Measurements from ENCODE around the gene NDUFA7. TPM values are rescaled to one million over a fixed set of nuclear protein-coding genes. Genes with fewer than 3 reads are reported as not detected.

Gene NDUFA7
- total and polyA plus RNA-seq, 2 of the 13 experiments (the other 11 are each of a cell fraction or from before 2014, with no cell fraction given) = 64.5 to 71.5 TPM

- no peak for TF ChIP-seq TFDP1 (CRISPR knock-in tag; IDR thresholded peaks at IDR 0.05; ENCODE audit: borderline replicate concordance)
These were observed 16.6 kb upstream of the NDUFA7 start (continued) for GRCh38 chr19:8337728-8338127.

- DNase-seq (ENCODE audit: low spot score) = no peak
- no peak overlapping the region for H3K9ac ChIP-seq (ENCODE audit: insufficient read depth, low read depth, low read length)
- H3K9me3 ChIP-seq (ENCODE audit: low read length) = no peaks in the 10 kb centered on the region
- TF ChIP-seq ZSCAN22 (CRISPR knock-in tag; IDR thresholded peaks at IDR 0.05) = no peak
- no peak for TF ChIP-seq ZNF644 (CRISPR knock-in tag; IDR thresholded peaks at IDR 0.05; ENCODE audit: low read depth)
- no peak for TF ChIP-seq NFIB (CRISPR knock-in tag; IDR thresholded peaks at IDR 0.05; ENCODE audit: borderline replicate concordance)
- no peak for TF ChIP-seq ZBTB33 (CRISPR knock-in tag; IDR thresholded peaks at IDR 0.05)
- TF ChIP-seq JARID2 (CRISPR knock-in tag; IDR thresholded peaks at IDR 0.05; ENCODE audit: insufficient replicate concordance) = no peak
- TF ChIP-seq ATF7-NPFF (CRISPR knock-in tag; IDR thresholded peaks at IDR 0.05; ENCODE audit: low read depth) = no peak
- TF ChIP-seq HMGA1 (CRISPR knock-in tag; conservative IDR thresholded peaks at IDR 0.05) = no peak
- TF ChIP-seq ZNF704 (CRISPR knock-in tag; IDR thresholded peaks at IDR 0.05; ENCODE audit: borderline replicate concordance) = no peak
- no peak for TF ChIP-seq SP140L (CRISPR knock-in tag; IDR thresholded peaks at IDR 0.05; ENCODE audit: borderline replicate concordance)
- TF ChIP-seq ZNF3 (CRISPR knock-in tag; IDR thresholded peaks at IDR 0.05) = no peak
- TF ChIP-seq MEF2D (CRISPR knock-in tag; IDR thresholded peaks at IDR 0.05) = no peak
- TF ChIP-seq ZNF362 (CRISPR knock-in tag; IDR thresholded peaks at IDR 0.05; ENCODE audit: borderline replicate concordance) = no peak
- no peak for TF ChIP-seq ZNF230 (CRISPR knock-in tag; IDR thresholded peaks at IDR 0.05)
- TF ChIP-seq ZFX (CRISPR knock-in tag; IDR thresholded peaks at IDR 0.05; ENCODE audit: low read depth) = no peak
- no peak for TF ChIP-seq GLMP (CRISPR knock-in tag; IDR thresholded peaks at IDR 0.05; ENCODE audit: borderline replicate concordance)
- ChIA-PET CTCF (ENCODE audit: low intra/inter-chr PET ratio, low total read pairs) (no interaction called here), POLR2A (interaction anchor here (0.9 kb wide), 1 partner anchor 87 kb away, joined by 3 read pairs; no protein-coding TSS in a partner anchor)
- H3K36me3 ChIP-seq (replicated peaks in 1 of 2; ENCODE audit: control insufficient read depth in 1 of 2, insufficient read depth in 2 of 2, low read length in 2 of 2) = no peaks in the 10 kb centered on the region
- H3K4me2 ChIP-seq (ENCODE audit: low read depth, low read length) = no peak overlapping the region
- H3K4me1 ChIP-seq (ENCODE audit: insufficient read depth, low read length) = peaks cover 63% of the 10 kb centered on the region
- H3K4me3 ChIP-seq (replicated peaks in 1 of 3; ENCODE audit: insufficient read depth in 1 of 3, low read depth in 2 of 3, low read length in 3 of 3) = no peak overlapping the region
- no peak for ATAC-seq
- no peak for FAIRE-seq
- no peaks in the 10 kb centered on the region for H4K20me1 ChIP-seq (ENCODE audit: insufficient read depth, low read length)
- peaks cover 9 to 44% of the 10 kb centered on the region in 2 experiments for H3K27me3 ChIP-seq (ENCODE audit: control insufficient read depth in 1 of 2, insufficient read depth in 2 of 2, low read length in 2 of 2)
- intact Hi-C loops (cut with micrococcal nuclease; ENCODE audit: unreplicated experiment) = no loop called here
- in situ Hi-C loops (cut with HindIII; ENCODE audit: extremely low pct_ligation_motif_present, low pct_unique_long_range_greater_than_20kb) = no loop called here
- no peak overlapping the region for H3K27ac ChIP-seq (ENCODE audit: extremely low read length, insufficient read depth, low read length)
- no peak overlapping the region for H2AFZ ChIP-seq (ENCODE audit: low read length)
- 31% methylated on average over 8 of the region's 8 CpGs for WGBS (ENCODE audit: low lambda C conversion rate)
- no TSS peak for BruUV-seq (replicated peaks)
- no peaks in the 10 kb centered on the region for H3K79me2 ChIP-seq (ENCODE audit: insufficient read depth, low read length)
These were observed 15.5 kb upstream of the NDUFA7 start for GRCh38 chr19:8336660-8337059.

All from HepG2 (cell line).